Left ventricle myocardium inferior (tissue), 1 donor: ENCODE measurements around the gene PPP1R14B. TPM values are rescaled to one million over a fixed set of nuclear protein-coding genes. Genes with fewer than 3 reads are reported as not detected.

Experiments
- DNase-seq: peaks from one replicate; pipeline ENCODE4 v3.0.0-alpha.2; 2020
- H3K27ac ChIP-seq: fragments of 200-600 bp; replicated peaks from 2 replicates; pipeline ENCODE4 v1.8.0; 2021
- H3K27me3 ChIP-seq: fragments of 200-600 bp; 2 replicates; pipeline ENCODE4 v1.8.0; 2021; ENCODE audit warnings: low read depth
- H3K36me3 ChIP-seq: fragments of 200-600 bp; 2 replicates; pipeline ENCODE4 v1.8.0; 2021
- H3K4me1 ChIP-seq: fragments of 200-600 bp; 2 replicates; pipeline ENCODE4 v1.8.0; 2021
- H3K4me3 ChIP-seq: fragments of 200-600 bp; 2 replicates; pipeline ENCODE4 v1.8.0; 2021; ENCODE audit warnings: mild to moderate bottlenecking, moderate library complexity
- H3K9me3 ChIP-seq: fragments of 200-600 bp; replicated peaks from 2 replicates; pipeline ENCODE4 v1.8.0; 2021
- CTCF ChIP-seq: fragments of 200-600 bp; IDR thresholded peaks from 2 replicates; pipeline ENCODE4 v1.8.0; 2021; ENCODE audit warnings: antibody characterized with exemption, mild to moderate bottlenecking, borderline replicate concordance
- intact Hi-C: fragments of 100-400 bp; cut with micrococcal nuclease; formaldehyde crosslinking; loops from one replicate; pipeline ENCODE4 v1.11.0; 2022
- total RNA-seq: library from RNA; stranded (reverse); fragmentation: NEBNext Ultra II Directional; extraction: Animal tissue kit (Norgen Biotek cat#: 25700); gene quantifications from one replicate; pipeline ENCODE4 v1.2.1, GENCODE V29; 2021
- donor health status: DM: no; HTN: yes; CAD: no; lungs with severe emphysema.

PPP1R14B gene
- total RNA-seq, 1 donor from 2014 or later: 102 TPM

DNA sequence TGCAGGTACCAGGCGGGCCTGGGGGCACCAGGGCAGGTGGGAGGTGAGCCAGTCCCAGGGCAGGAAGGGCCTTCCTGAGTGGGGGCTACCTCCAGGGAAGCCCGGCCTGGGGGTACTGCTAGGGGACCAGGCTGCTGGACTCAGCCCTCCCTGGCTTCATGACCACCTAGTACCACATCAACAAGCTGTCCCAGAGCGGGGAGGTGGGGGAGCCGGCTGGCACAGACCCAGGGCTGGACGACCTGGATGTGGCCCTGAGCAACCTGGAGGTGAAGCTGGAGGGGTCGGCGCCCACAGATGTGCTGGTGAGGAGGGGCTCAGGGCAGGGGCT is 27.4 kb downstream of the PPP1R14B start:
- Histone ChIP-seq H3K9me3 (no peaks in the 10 kb centered on the region), H3K27ac (no peak overlapping the region), H3K27me3 (no peaks in the 10 kb centered on the region), H3K36me3 (peaks cover 6% of the 10 kb centered on the region), H3K4me1 (peaks cover 7% of the 10 kb centered on the region), H3K4me3 (no peak overlapping the region)
- no peak for TF ChIP-seq CTCF
- DNase-seq: no peak
- intact Hi-C loops: no loop called here

- no peak for TF ChIP-seq CTCF
- DNase-seq: no peak
- no peaks in the 10 kb centered on the region for H3K27me3 ChIP-seq
- intact Hi-C loops: no loop called here
- H3K27ac ChIP-seq: no peak overlapping the region
- peaks cover 6% of the 10 kb centered on the region for H3K36me3 ChIP-seq
- peaks cover 7% of the 10 kb centered on the region for H3K4me1 ChIP-seq
- H3K4me3 ChIP-seq: no peak overlapping the region
- no peaks in the 10 kb centered on the region for H3K9me3 ChIP-seq
These were observed 28.0 kb downstream of the PPP1R14B start for GRCh38 chr11:64218628-64219353.

DNA sequence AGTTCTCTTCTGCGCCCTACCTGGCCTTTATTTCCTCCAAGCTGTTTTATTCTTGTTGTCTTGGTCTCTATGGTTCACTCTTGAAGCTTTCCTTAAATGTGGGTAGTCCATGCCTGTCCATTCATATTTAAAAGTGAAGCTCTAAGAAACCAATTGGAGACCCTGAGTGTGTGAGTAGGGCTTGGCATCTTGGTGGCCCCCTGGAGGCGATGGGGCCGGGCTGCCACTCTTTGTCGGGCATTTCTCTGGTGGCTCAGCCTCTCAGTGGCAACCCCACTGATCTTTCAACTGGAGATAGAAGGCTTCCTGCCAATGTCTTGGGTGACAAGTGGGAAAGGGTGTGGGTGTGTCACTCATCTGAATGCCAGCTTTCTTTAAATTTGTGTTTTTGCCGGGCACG is 29.9 kb downstream of the PPP1R14B start:
- Histone ChIP-seq H3K4me3 (no peak overlapping the region), H3K4me1 (no peaks in the 10 kb centered on the region), H3K9me3 (no peaks in the 10 kb centered on the region), H3K27me3 (no peaks in the 10 kb centered on the region), H3K36me3 (no peaks in the 10 kb centered on the region), H3K27ac (no peak overlapping the region)
- no peak for DNase-seq
- intact Hi-C loops: no loop called here
- TF ChIP-seq CTCF: no peak

- H3K4me3 ChIP-seq: no peak overlapping the region
- H3K27ac ChIP-seq: no peak overlapping the region
- H3K36me3 ChIP-seq: peaks cover 3% of the 10 kb centered on the region
- no peak for DNase-seq
- no peaks in the 10 kb centered on the region for H3K27me3 ChIP-seq
- no peaks in the 10 kb centered on the region for H3K9me3 ChIP-seq
- peaks cover 25% of the 10 kb centered on the region for H3K4me1 ChIP-seq
- intact Hi-C loops: no loop called here
- no peak for TF ChIP-seq CTCF
These were observed 35.4 kb downstream of the PPP1R14B start for GRCh38 chr11:64211181-64211872.

DNA sequence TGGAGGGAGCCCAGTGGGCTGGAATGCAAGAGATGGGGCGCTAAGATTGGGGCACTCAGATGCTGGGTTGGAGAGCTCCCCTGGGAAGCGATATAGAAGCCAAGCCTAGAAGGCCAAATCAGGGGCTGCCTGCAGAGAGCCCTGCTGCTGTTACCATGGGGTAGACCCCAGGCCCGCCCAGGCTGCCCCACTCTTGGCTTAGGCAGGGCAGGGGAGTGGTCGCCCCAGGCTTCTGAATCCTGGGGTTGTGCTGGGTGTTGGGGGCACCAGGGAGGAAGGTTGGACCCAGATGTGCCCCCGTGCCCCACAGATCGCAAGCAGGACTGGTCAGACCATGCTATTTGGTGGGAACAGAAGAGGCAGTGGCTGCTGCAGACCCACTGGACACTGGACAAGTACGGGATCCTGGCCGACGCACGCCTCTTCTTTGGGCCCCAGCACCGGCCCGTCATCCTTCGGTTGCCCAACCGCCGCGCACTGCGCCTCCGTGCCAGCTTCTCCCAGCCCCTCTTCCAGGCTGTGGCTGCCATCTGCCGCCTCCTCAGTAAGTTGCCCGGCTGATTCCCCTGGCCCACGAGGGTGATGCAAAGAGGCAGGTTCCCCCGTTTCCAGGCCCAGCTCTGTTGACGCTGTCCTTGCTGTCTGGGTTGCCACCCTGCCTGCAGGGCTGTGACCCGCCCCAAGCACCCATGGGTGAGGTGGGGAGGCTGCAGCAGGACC is 36.3 kb downstream of the PPP1R14B start:
- intact Hi-C loops: no loop called here
- Histone ChIP-seq H3K27ac (no peak overlapping the region), H3K9me3 (no peaks in the 10 kb centered on the region), H3K27me3 (no peaks in the 10 kb centered on the region), H3K4me1 (peaks cover 33% of the 10 kb centered on the region), H3K36me3 (peaks cover 12% of the 10 kb centered on the region), H3K4me3 (no peak overlapping the region)
- no peak for TF ChIP-seq CTCF
- DNase-seq: no peak
